Measurements from ENCODE around the gene ZNF414.
A peak's percentile ranks its signal among the peaks of the same experiment; 100 is the strongest.
"Not testable (repeated sequence)": the region's sequence is repeated elsewhere in the genome, so short reads cannot be mapped to it uniquely, and the experiment has no call there.

ZNF414 gene

DNA sequence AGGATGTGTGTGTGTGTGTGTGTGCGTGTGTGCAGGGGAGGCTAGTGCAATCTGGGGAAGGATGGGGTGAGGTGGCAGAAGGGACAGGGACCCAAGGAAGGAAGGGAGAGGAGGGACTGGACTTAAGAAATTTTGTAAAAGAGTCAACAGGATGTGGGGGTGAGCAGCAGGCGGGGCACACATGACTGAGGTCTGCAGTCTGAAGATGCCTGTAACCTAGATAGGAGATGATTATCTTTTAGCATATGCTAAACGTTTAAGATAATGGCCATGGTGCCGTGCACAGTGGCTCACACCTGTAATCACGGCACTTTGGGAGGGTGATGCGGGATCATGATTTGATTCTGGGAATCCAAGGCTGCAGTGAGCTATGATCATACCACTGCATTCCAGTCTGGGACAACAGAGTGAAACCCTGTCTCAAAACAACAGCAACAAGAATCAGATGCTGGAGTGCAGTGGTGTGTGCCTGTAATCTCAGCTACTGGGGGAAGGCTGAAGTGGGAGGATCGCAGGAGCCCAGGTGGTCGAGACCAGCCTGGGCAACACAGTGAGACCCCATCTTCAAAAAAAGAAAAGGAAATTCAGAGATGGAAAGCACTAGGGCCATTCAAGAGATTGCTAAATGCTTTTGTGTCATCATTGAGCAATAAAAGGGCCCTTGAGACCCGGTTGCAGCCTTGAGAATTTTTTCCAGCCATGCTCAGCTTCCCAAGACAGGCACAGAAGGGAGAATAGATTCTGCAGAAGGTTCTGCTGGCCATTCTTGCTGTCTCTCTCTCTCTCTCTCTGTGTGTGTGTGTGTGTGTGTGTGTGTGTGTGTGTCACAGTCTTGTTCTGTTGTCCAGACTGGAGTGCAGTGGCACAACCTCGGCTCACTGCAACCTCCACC lies 3.8 kb upstream of the ZNF414 start:
- DNase-seq (ENCODE audit: low spot score), result no peak

- DNase-seq (ENCODE audit: low spot score), result no peak
These were observed 1.4 kb upstream of the ZNF414 start for GRCh38 chr19:8515317-8515716.

GRCh38 chr19:8514505-8515009 lies 590 bp upstream of the ZNF414 start:
- DNase-seq (ENCODE audit: low spot score), result not testable (repeated sequence)

DNA sequence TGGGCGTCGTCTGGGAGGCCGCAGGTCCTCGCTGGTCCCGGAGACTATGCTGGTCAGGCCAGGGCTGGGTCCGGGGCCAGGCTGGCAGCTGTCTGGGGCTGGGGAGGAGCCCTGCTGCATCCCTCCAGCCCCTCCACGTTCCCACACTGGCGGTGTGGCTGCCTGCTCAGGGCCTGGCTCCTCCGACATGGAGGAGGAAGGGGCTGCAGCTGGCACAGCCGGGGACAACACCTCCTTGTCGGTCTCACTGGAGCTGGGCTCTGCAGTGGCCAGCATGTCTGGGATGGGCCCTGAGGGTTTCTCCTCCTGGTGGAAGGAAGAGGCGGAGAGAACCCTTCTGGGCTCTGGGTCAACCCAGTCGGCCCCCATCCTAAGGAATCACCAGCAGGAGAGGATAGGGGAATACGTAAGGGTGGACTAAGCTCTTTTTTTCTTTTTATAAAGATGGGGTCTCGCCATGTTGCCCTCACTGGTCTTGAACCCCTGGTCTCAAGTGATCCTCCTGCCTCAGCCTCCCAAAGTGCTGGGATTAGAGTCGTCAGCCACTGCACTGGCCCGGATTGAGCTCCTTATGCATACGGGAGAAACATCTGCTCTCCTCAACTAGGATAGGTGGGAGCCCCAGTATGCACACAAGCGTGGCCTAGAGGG lies 806 bp downstream of the ZNF414 start:
- DNase-seq (ENCODE audit: low spot score), result no peak

GRCh38 chr19:8512115-8512967 lies 1.6 kb downstream of the ZNF414 start:
- DNase-seq (ENCODE audit: low spot score), result peak; percentile 74

GRCh38 chr19:8511573-8512101 lies 2.3 kb downstream of the ZNF414 start:
- no peak for DNase-seq (ENCODE audit: low spot score)

DNA sequence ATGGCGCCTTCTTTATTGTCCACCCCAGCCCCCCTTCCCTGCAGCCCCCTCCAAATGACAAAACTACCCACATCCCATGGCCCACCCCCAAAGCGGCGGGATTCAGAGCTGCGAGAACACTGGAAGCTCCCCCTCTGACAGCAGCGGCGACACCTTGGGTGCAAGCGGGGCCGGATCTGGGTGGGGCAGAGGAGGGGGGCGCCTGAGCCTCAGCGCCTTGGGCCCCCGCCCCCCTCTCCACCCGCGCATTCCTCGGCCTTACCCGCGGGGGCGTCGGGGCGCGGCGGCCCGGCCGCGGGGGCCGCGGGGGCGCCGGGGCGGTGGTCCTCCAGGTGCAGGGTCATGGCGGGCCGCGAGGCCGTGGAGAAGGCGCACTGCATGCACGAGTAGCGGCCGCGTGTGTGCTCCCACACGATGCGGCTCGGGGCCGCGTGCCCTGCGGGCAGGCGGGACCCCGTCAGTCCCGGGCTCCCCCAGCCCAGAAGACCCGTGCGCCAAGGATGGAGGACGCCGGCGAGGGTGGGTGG lies 3.3 kb downstream of the ZNF414 start:
- DNase-seq (ENCODE audit: low spot score), result no peak

GRCh38 chr19:8506402-8506957 lies 7.5 kb downstream of the ZNF414 start:
- peak; percentile 41 for DNase-seq (ENCODE audit: low spot score)

DNA sequence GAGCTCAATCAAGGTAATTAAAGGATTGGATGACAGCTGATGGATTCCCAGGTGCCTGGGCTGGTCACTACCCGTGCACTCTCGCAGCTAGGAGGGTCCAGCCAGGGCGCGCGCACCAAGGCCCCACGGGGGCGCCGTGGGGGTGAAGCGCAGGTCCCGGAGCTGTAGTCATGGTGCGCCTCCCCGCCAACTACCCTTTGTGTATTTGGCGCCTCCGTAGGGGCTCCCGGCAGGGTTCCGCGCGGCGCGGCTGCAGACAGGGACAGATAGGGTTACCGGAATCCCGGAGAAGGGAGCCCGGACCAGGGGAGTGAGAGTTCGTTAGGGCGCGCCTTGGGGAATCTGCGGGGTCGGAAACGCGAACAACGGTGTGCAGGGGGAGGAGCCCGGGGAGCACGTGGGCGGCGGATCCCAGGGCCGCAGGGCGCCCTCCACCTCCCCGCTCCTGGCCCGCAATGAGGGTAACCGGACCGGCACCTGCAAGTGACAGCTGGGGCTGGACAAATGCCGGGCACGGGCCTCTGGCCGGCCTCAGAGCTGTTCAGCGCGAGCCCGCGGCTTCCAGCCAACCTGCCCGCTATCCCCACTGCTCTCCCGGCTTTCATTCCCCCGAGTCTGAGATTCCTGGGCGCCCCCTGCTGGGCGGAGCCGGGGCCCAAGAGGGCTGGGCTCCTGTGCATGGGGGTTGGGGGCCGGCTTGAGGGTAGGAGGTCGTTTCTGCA lies 8.1 kb downstream of the ZNF414 start:
- DNase-seq (ENCODE audit: low spot score), result peak; percentile 97

GRCh38 chr19:8504919-8505318 lies 9.0 kb downstream of the ZNF414 start:
- DNase-seq (ENCODE audit: low spot score), result no peak

GRCh38 chr19:8504171-8504570 lies 9.8 kb downstream of the ZNF414 start:
- no peak for DNase-seq (ENCODE audit: low spot score)

- DNase-seq (ENCODE audit: low spot score), result no peak
These were observed 10.5 kb downstream of the ZNF414 start for GRCh38 chr19:8503510-8503909.

DNA sequence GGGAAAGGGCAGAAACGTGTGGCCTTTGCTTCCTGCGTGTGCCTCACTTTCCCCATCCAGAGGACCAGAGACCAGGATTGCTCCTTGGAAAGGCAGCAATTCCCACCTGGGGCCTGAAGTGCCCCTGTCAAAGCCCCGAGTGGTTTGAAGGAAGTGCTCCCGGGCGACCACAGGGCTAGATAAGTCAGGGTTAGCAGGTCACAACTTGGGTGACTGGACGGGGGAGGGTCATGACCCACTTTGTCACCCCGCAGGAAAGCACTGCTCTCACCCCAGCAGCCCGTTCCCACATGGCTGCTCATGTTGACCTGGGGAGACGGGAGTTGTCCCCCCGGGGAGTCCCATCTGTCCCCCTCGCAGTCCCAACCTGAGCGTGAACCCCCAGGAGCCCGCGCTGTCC lies 12.0 kb downstream of the ZNF414 start:
- no peak for DNase-seq (ENCODE audit: low spot score)

DNA sequence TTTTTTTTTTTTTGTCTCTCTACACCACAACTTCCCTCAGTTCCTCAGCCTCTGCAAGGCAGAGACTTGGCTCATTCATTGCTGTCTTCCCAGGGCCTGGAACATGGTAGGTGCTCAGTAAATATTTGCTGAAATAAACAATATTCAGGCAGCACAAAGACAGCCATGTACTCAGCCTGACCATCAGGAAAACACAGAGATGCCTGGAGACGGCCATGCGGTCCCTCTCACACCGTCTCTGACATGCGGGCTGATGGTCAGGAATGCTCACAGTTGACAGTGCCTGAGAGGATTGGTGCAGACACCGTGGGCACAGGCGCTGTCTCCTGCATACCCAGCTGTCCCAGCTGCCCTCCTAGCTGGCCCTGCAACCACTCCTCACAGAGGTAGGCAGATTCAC lies 12.5 kb downstream of the ZNF414 start:
- no peak for DNase-seq (ENCODE audit: low spot score)

- no peak for DNase-seq (ENCODE audit: low spot score)
These were observed 13.8 kb downstream of the ZNF414 start for GRCh38 chr19:8500158-8500557.

DNA sequence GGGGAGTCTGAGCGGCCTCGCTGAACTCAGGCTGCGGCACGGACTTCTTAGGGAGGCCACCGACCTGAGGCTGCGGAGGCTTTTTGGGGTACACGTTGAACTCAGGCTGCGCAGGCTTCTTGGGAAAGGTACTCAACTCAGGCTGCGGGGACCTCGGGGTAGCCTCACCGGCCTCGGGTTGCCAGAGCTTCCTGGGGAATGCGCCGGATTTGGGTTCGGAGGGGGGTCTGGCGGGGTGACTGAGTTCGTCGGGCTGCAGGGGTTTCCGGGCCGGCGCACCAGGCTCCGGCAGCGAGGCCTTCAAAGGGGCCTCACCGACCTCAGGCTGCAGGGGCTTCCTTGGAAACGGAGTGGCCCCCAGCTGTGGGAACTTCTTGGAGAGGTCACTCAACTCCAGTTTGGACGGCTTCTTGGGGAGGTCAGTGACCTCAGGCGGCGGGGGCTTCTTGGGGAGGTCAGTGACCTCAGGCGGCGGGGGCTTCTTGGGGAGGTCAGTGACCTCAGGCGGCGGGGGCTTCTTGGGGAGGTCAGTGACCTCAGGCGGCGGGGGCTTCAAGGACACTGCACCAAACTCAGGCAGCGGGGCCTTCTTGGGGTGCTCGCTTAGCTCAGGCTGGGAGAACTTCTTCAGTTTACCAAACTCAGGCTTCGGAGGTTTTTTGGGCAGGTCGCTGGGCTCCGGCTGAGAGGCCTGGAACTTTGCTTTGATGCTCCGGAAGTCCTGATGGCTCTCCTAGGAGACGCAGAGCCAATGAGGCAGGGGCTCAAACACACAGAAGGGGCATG lies 14.7 kb downstream of the ZNF414 start:
- no peak for DNase-seq (ENCODE audit: low spot score)

GRCh38 chr19:8498295-8498694 lies 15.7 kb downstream of the ZNF414 start:
- DNase-seq (ENCODE audit: low spot score), result no peak

GRCh38 chr19:8494158-8494557 lies 19.8 kb downstream of the ZNF414 start:
- no peak for DNase-seq (ENCODE audit: low spot score)

- no peak for DNase-seq (ENCODE audit: low spot score)
These were observed 22.4 kb downstream of the ZNF414 start for GRCh38 chr19:8491574-8491973.

- DNase-seq (ENCODE audit: low spot score), result no peak
These were observed 23.1 kb downstream of the ZNF414 start for GRCh38 chr19:8490873-8491272.
